A673 (cell line): Measurements from ENCODE around the gene ATP8A2.

ENCODE experiments used
- CTCF ChIP-seq: fragments of 300-800, 200-600 bp; sonication (generic); conservative IDR thresholded peaks from 2 replicates; pipeline ENCODE4 v1.5.1; 2017; ENCODE audit warnings: low read depth, mild to moderate bottlenecking, antibody characterized with exemption, low read length, moderate library complexity, mixed read lengths
- EZH2 ChIP-seq: fragments of 200-600 bp; sonication (generic); IDR thresholded peaks from 2 replicates; pipeline ENCODE4 v1.6.1; 2017; ENCODE audit warnings: borderline replicate concordance, low read depth, mild to moderate bottlenecking, mixed read lengths, antibody characterized with exemption, low read length; ENCODE audit not compliant: poor library complexity, severe bottlenecking

DNA sequence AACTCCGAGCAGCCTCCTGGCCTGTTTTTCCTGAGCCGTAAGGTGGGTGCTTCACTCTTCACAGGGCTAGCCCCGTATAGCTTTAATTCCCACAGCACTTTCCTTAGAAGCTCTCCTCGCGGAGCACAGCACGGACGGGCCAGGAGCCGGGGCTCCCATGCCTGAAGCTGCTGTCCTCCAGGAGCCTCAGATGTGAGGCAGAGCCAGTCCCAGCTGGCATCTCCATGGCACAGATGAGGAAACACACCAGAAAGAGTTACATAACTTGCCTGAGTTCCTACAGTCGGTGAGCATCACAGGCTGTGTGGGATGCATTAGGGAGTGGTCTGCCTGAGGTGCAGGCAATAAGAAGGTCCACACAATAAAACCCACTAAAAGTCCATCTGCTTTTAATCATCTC, 118.5 kb downstream of the ATP8A2 start:
- no peak for TF ChIP-seq CTCF
- TF ChIP-seq EZH2 = no peak
